Measurements from ENCODE around the gene CTSE.
"Not testable (repeated sequence)": the region's sequence is repeated elsewhere in the genome, so short reads cannot be mapped to it uniquely, and the experiment has no call there.

The CTSE gene

GRCh38 chr1:206023695-206024094, at the start of gene CTSE:
CTSE (minus strand) TSS chr1:206023895; CDS start chr1:206023791, 104 bp downstream.
- DNase-seq: no peak

- no peak for DNase-seq
Measured at GRCh38 chr1:206070627-206071304, 47.1 kb upstream of the CTSE start.

- DNase-seq: no peak
Measured at GRCh38 chr1:206068314-206068713, 44.6 kb upstream of the CTSE start.

- no peak for DNase-seq
Measured at GRCh38 chr1:206067486-206068227, 44.0 kb upstream of the CTSE start.

GRCh38 chr1:206066479-206067171, 42.9 kb upstream of the CTSE start:
- DNase-seq: no peak

- no peak for DNase-seq
Measured at GRCh38 chr1:206065547-206066145, 42.0 kb upstream of the CTSE start.

- DNase-seq: not testable (repeated sequence)
Measured at GRCh38 chr1:206064501-206064900, 40.8 kb upstream of the CTSE start.

- not testable (repeated sequence) for DNase-seq
Measured at GRCh38 chr1:206064001-206064400, 40.3 kb upstream of the CTSE start.

- DNase-seq: no peak
Measured at GRCh38 chr1:206062464-206062863, 38.8 kb upstream of the CTSE start.

GRCh38 chr1:206060844-206061243, 37.1 kb upstream of the CTSE start:
- no peak for DNase-seq

GRCh38 chr1:206059355-206059915, 35.7 kb upstream of the CTSE start:
- DNase-seq: no peak

- no peak for DNase-seq
Measured at GRCh38 chr1:206058927-206059292, 35.2 kb upstream of the CTSE start.

- DNase-seq: not testable (repeated sequence)
Measured at GRCh38 chr1:206058289-206058926, 34.7 kb upstream of the CTSE start.

GRCh38 chr1:206055639-206056323, 32.1 kb upstream of the CTSE start:
- DNase-seq: not testable (repeated sequence)

- DNase-seq: not testable (repeated sequence)
Measured at GRCh38 chr1:206055069-206055625, 31.5 kb upstream of the CTSE start.

GRCh38 chr1:206053616-206054015, 29.9 kb upstream of the CTSE start:
- not testable (repeated sequence) for DNase-seq

GRCh38 chr1:206052919-206053610, 29.4 kb upstream of the CTSE start, which contains the start of gene RHEX:
RHEX (plus strand) TSS chr1:206053173; CDS start chr1:206097829, 44,656 bp downstream.
- not testable (repeated sequence) for DNase-seq

GRCh38 chr1:206052231-206052865, 28.7 kb upstream of the CTSE start:
- not testable (repeated sequence) for DNase-seq

GRCh38 chr1:206050655-206051235, 27.1 kb upstream of the CTSE start:
- DNase-seq: peak; percentile 27
